HEK293T (cell line): ENCODE results near the gene SPECC1L.

ENCODE experiments used
- FOXK2 ChIP-seq: fragments of 450-650 bp; IDR thresholded peaks from 2 replicates; pipeline ENCODE4 v1.6.1; 2016; ENCODE audit warnings: mild to moderate bottlenecking
- ZNF384 ChIP-seq: fragments of 450-650 bp; IDR thresholded peaks from 2 replicates; pipeline ENCODE4 v1.6.1; 2016

- TF ChIP-seq FOXK2 = no peak
- no peak for TF ChIP-seq ZNF384
Measured at GRCh38 chr22:24386937-24387471, 116.4 kb downstream of the SPECC1L start.
